HUES64 (cell line): ENCODE data around the gene CPSF7.

Experiments
- H3K27ac ChIP-seq: 2 replicates; pipeline ENCODE4 v1.7.0; 2013; ENCODE audit warnings: low read depth, low read length, inconsistent platforms
- H3K27me3 ChIP-seq: 2 replicates; pipeline ENCODE4 v1.6.1; 2013; ENCODE audit warnings: mild to moderate bottlenecking, low read length; ENCODE audit not compliant: insufficient read depth
- H3K36me3 ChIP-seq: 2 replicates; pipeline ENCODE4 v1.6.1; 2013; ENCODE audit warnings: mild to moderate bottlenecking, low read length; ENCODE audit not compliant: insufficient read depth
- H3K4me1 ChIP-seq: 2 replicates; pipeline ENCODE4 v1.6.1; 2013; ENCODE audit warnings: mild to moderate bottlenecking, low read length, moderate library complexity; ENCODE audit not compliant: insufficient read depth
- H3K4me3 ChIP-seq: 2 replicates; pipeline ENCODE4 v1.5.1; 2013; ENCODE audit warnings: mild to moderate bottlenecking, low read length, moderate library complexity
- H3K9ac ChIP-seq: 2 replicates; pipeline ENCODE4 v1.6.1; 2013; ENCODE audit warnings: mild to moderate bottlenecking, low read depth, low read length
- H3K9me3 ChIP-seq: 2 replicates; pipeline ENCODE4 v1.6.1; 2013; ENCODE audit warnings: low read depth, low read length; ENCODE audit not compliant: insufficient read depth
- WGBS: fragments of 150-250, 120-280 bp; methylation state at CpG from one replicate; pipeline ENCODE4 v1.1.7; 2013; ENCODE audit warnings: missing lambda C conversion rate; 5-methylcytosine and 5-hydroxymethylcytosine counted together

The CPSF7 gene

DNA sequence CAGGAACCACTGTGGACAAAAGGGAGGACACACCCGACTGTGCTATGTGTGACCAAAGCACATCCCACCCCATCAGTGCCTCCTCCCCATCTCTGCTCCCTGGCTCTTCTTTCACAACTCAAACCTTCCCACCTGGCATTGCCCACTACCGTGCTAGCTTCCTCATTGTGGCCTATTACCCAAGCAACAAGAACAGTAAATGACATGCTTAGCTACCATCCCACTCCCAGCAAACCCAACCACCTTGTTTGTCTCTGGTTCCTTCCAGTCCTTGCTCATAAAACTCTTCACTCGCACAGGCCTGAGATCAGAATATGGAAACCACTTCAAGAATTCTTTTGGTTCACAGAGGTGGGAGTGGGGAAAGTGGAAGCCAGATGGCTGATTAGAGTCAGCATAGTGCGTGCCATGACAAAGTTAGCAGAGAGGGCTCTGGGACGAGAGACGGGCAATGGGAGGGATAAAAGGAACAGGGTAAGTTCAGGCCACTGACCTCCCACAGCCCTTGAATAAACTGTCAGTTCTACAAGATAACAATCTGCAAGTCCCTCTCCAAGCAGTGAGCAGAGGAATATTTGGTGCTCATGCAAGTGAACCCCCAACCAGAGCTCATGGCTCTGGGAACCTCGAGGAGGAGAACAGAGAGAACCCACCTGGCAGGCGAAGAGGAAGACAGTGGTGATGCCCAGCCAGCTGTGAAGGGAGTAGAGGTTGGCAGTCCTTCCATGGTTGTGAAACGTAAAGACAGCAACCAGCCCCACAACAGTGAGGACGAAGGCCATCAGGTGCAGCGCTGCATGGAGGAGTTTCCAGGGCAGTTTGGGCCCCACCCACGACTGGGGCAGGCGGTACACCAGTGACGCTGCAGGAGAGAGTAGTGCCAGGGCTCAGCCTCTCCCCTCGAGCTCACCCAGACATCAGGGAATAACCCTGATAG is 76.4 kb downstream of the CPSF7 start:
- Histone ChIP-seq H3K9ac (no peak overlapping the region), H3K9me3 (no peaks in the 10 kb centered on the region), H3K4me3 (no peak overlapping the region), H3K4me1 (no peaks in the 10 kb centered on the region), H3K27me3 (no peaks in the 10 kb centered on the region), H3K27ac (no peak overlapping the region), H3K36me3 (peaks cover 26% of the 10 kb centered on the region)
- 93% methylated on average over 15 of the region's 15 CpGs for WGBS
